CD4-positive, CD25-positive, alpha-beta regulatory T cell (primary cell): ENCODE data around the gene ENO1. TPM values are rescaled to one million over a fixed set of nuclear protein-coding genes. Genes with fewer than 3 reads are reported as not detected.
A peak's percentile ranks its signal among the peaks of the same experiment; 100 is the strongest.

Source experiments
- ATAC-seq, 2 donors: fragments of 150-1000 bp; cut with Tn5 transposase; one replicate each; pipeline ENCODE4 v1.10.0; 2021; ENCODE audit warnings: low read depth in 2 of 2, moderate number of reproducible peaks in 2 of 2, moderate library complexity in 1 of 2
- DNase-seq, 3 donors: peaks; one replicate each; pipeline versions ENCODE4 v3.0.0 to v3.0.0-alpha.2; 2012 to 2022; ENCODE audit warnings: mixed read lengths in 1 of 3
- H3K27ac ChIP-seq: one replicate; pipeline ENCODE4 v1.7.0; 2013; ENCODE audit warnings: mild to moderate bottlenecking, low read length; ENCODE audit not compliant: insufficient read depth, poor library complexity, severe bottlenecking
- H3K27me3 ChIP-seq: one replicate; pipeline ENCODE4 v1.7.0; 2013; ENCODE audit warnings: low read length; ENCODE audit not compliant: control insufficient read depth, insufficient read depth
- H3K36me3 ChIP-seq: one replicate; pipeline ENCODE4 v1.7.0; 2013; ENCODE audit warnings: mild to moderate bottlenecking, low read length, moderate library complexity; ENCODE audit not compliant: control insufficient read depth, insufficient read depth
- H3K4me1 ChIP-seq: 2 replicates; pipeline ENCODE4 v1.7.0; 2013; ENCODE audit warnings: mild to moderate bottlenecking, low read length; ENCODE audit not compliant: insufficient read depth, control insufficient read depth, poor library complexity, severe bottlenecking
- H3K4me3 ChIP-seq: one replicate; pipeline ENCODE4 v1.7.0; 2013; ENCODE audit warnings: low read depth, mild to moderate bottlenecking, low read length, moderate library complexity
- H3K9me3 ChIP-seq, 2 experiments: 1 replicate in 1 of 2; 2 replicates in 1 of 2; pipeline ENCODE4 v1.7.0; 2013; ENCODE audit warnings: low read length in 2 of 2, mild to moderate bottlenecking in 1 of 2, moderate library complexity in 1 of 2; ENCODE audit not compliant: control insufficient read depth in 2 of 2
- H3K27ac Mint-ChIP-seq, 3 donors: one replicate each; pipeline ENCODE4 v1.8.0; 2020 to 2022; ENCODE audit warnings: mild to moderate bottlenecking in 3 of 3, mixed read lengths in 3 of 3, moderate library complexity in 2 of 3
- H3K27me3 Mint-ChIP-seq: one replicate; pipeline ENCODE4 v1.8.0; 2022; ENCODE audit warnings: mild to moderate bottlenecking, mixed read lengths
- H3K36me3 Mint-ChIP-seq: one replicate; pipeline ENCODE4 v1.8.0; 2020; ENCODE audit warnings: mixed read lengths
- H3K4me1 Mint-ChIP-seq, 4 donors: one replicate each; pipeline ENCODE4 v1.8.0; 2020 to 2022; ENCODE audit warnings: mixed read lengths in 4 of 4, mild to moderate bottlenecking in 1 of 4
- H3K4me3 Mint-ChIP-seq, 4 donors: one replicate each; pipeline ENCODE4 v1.8.0; 2020 to 2022; ENCODE audit warnings: mild to moderate bottlenecking in 4 of 4, mixed read lengths in 4 of 4, moderate library complexity in 3 of 4
- H3K9me3 Mint-ChIP-seq, 7 donors: one replicate each; pipeline ENCODE4 v1.8.0; 2020 to 2022; ENCODE audit warnings: mixed read lengths in 7 of 7, mild to moderate bottlenecking in 3 of 7, moderate library complexity in 2 of 7
- polyA plus RNA-seq, 4 donors: library from polyadenylated mRNA; unstranded; fragments of 300-500 nt; fragmentation: Illumina TruSeq; gene quantifications; one replicate each; pipeline ENCODE4 v1.2.3, GENCODE V29; 2021
- total RNA-seq: library from RNA; stranded (reverse); gene quantifications from one replicate; pipeline ENCODE4 v1.2.3, GENCODE V29; 2022

ENO1 gene
- total and polyA plus RNA-seq, 5 donors from 2014 or later: 353 to 1,094 (median 1,046) TPM

DNA sequence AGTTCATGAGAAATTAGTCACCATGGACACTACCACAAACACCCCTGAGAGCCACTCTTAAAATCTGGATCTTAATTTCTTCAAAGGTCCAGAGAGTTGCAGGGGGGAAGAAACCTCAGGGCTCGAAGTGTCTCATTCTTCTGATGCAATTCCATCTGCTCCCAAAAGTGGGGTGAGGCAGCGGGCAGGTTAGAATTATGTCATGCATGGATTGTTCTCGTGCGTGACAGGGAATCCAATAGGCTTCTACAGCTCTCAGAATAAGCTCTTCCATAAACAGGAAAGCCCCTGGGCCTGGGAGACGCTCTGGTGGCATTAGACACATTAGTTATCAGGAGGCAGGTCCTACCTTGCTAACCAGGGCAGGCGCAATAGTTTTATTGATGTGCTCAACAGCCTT, 8.4 kb downstream of the ENO1 start:
- peaks cover 15 to 61% (median 54%) of the 10 kb centered on the region in 4 donors for H3K4me1 Mint-ChIP-seq
- H3K4me1 ChIP-seq: peaks cover 19% of the 10 kb centered on the region
- H3K36me3 ChIP-seq: peaks cover 98% of the 10 kb centered on the region
- no peak overlapping the region for H3K4me3 ChIP-seq
- no peak overlapping the region for H3K4me3 Mint-ChIP-seq
- H3K27ac Mint-ChIP-seq: peak overlapping the region in 1 of 3 donors; percentile 51
- no peak for ATAC-seq
- H3K27ac ChIP-seq: no peak overlapping the region
- no peaks in the 10 kb centered on the region for H3K27me3 Mint-ChIP-seq
- H3K9me3 ChIP-seq: no peaks in the 10 kb centered on the region
- no peak for DNase-seq
- no peaks in the 10 kb centered on the region for H3K9me3 Mint-ChIP-seq
- H3K27me3 ChIP-seq: no peaks in the 10 kb centered on the region
- H3K36me3 Mint-ChIP-seq: peaks cover 53% of the 10 kb centered on the region

DNA sequence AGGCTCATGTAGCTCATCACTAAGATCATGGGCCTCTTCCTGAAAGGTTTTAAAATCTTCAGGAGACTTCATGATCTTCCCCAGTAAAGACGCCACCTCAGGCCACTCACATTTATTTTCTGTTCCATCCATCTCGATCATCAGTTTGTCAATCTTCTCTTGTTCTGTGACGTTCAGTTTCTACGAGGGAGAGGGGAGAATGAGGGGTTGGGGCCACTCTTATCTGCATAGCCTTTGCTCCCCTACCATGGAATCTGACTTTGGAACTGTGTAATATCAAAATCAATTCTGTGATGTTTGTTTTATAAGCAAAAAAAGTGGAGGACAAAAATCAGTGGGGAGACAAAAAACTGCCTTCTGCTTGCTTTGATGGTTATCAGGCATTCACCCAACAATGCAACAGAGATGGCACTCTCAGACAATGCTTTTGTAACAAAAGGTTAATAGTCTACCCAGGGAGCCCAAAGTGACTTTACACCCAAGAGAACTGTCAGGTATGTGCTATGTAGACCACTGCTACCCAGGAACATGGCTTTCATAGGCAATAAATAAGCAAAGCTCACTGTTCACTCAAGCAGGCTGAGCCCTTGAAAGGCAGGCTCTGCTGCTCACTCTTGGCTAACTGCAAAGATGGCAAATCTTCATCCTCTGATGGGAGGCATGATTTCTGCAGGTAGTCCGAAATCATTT, 10.5 kb downstream of the ENO1 start:
- peak overlapping the region in 1 of 3 donors; percentile 70 for H3K27ac Mint-ChIP-seq
- H3K27ac ChIP-seq: no peak overlapping the region

GRCh38 chr1:8866792-8867415, 11.6 kb downstream of the ENO1 start:
- no peak overlapping the region for H3K4me3 ChIP-seq
- H3K27ac ChIP-seq: no peak overlapping the region
- H3K27ac Mint-ChIP-seq: peak overlapping the region in 2 of 3 donors; percentile 9 to 44
- H3K4me1 Mint-ChIP-seq: peaks cover 5 to 34% (median 29%) of the 10 kb centered on the region in 4 donors
- H3K9me3 ChIP-seq: no peaks in the 10 kb centered on the region
- peaks cover 98% of the 10 kb centered on the region for H3K36me3 ChIP-seq
- H3K36me3 Mint-ChIP-seq: peaks cover 46% of the 10 kb centered on the region
- no peaks in the 10 kb centered on the region for H3K4me1 ChIP-seq
- DNase-seq (no peak), ATAC-seq (no peak)
- H3K4me3 Mint-ChIP-seq: no peak overlapping the region
- no peaks in the 10 kb centered on the region for H3K27me3 Mint-ChIP-seq
- no peaks in the 10 kb centered on the region for H3K27me3 ChIP-seq
- no peaks in the 10 kb centered on the region for H3K9me3 Mint-ChIP-seq

More for the DNA sequence above, 10.5 kb downstream of the ENO1 start:
- Histone ChIP-seq H3K4me3 (no peak overlapping the region), H3K27me3 (no peaks in the 10 kb centered on the region), H3K9me3 (no peaks in the 10 kb centered on the region), H3K36me3 (peaks cover 98% of the 10 kb centered on the region), H3K4me1 (peaks cover 1% of the 10 kb centered on the region)
- peaks cover 6 to 42% (median 36%) of the 10 kb centered on the region in 4 donors for H3K4me1 Mint-ChIP-seq
- no peak overlapping the region for H3K4me3 Mint-ChIP-seq
- no peak for ATAC-seq
- DNase-seq: no peak
- peaks cover 50% of the 10 kb centered on the region for H3K36me3 Mint-ChIP-seq
- H3K27me3 Mint-ChIP-seq: no peaks in the 10 kb centered on the region
- H3K9me3 Mint-ChIP-seq: no peaks in the 10 kb centered on the region

DNA sequence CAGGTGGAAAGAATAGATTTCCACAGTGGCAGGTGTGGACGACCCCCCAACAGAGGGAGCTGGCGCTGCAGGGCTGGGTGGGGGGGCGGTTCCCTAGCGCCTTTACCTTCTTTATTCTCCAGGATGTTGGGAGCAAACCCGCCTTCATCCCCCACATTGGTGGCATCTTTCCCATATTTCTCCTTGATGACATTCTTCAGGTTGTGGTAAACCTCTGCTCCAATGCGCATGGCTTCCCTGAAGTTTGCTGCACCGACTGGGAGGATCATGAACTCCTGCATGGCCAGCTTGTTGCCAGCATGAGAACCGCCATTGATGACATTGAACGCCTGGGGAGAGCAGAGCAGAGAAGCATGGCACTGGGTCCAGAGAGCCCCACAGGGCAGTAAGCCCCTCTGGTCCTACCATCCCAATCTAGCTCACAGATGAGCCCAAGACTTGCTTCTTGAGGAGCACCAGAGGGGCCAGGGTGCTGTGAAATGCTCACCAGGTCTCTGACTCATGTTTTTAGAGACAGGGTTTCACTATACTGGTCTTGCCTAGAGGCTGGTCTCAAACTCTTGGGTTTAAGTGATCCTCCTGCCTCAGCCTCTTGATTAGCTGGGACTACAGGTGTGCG, 12.2 kb downstream of the ENO1 start:
- Mint-ChIP-seq H3K9me3 (no peaks in the 10 kb centered on the region), H3K27me3 (no peaks in the 10 kb centered on the region), H3K4me1 (peaks cover 5 to 32% (median 26%) of the 10 kb centered on the region in 4 donors), H3K4me3 (no peak overlapping the region), H3K27ac (peak overlapping the region in 1 of 3 donors; percentile 44), H3K36me3 (peaks cover 44% of the 10 kb centered on the region)
- Histone ChIP-seq H3K4me3 (no peak overlapping the region), H3K4me1 (no peaks in the 10 kb centered on the region), H3K36me3 (peaks cover 97% of the 10 kb centered on the region), H3K27me3 (no peaks in the 10 kb centered on the region), H3K27ac (no peak overlapping the region), H3K9me3 (no peaks in the 10 kb centered on the region)
- ATAC-seq (no peak), DNase-seq (no peak)

DNA sequence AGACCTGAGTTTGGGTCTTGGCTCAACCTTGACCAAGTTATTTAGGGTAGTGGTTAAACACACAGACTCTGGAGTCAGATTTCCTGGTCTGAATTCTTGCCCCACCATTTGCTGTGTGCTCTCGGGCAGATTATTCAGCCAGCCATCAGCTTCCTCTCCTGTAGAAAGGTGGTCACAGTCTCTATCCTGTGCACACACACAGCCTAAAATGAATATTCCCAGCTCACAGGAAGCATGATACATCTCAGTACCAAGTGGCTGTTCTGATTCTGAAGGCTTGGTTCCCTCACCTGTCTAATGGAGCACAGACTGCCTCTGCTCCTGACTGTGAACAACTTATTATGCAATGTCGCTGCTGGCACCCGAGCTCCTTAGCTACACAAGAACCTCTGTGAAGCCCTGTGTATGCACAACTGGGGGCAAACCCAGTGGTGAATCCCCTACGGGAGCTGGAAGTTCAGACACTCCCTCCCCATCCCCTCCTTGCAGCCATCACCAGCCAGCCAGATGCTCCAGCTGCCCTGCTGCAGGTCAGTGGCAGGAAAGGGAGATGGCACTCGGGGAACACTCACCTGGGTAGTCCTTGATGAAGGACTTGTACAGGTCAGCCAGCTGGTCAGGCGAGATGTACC, 13.7 kb downstream of the ENO1 start:
- no peak for DNase-seq
- Histone ChIP-seq H3K27ac (no peak overlapping the region), H3K36me3 (peaks cover 96% of the 10 kb centered on the region), H3K4me3 (no peak overlapping the region), H3K27me3 (no peaks in the 10 kb centered on the region), H3K4me1 (no peaks in the 10 kb centered on the region), H3K9me3 (no peaks in the 10 kb centered on the region)
- Mint-ChIP-seq H3K27me3 (no peaks in the 10 kb centered on the region), H3K27ac (peak overlapping the region in 1 of 3 donors; percentile 64), H3K4me1 (peaks cover 0 to 23% (median 18%) of the 10 kb centered on the region in 4 donors), H3K4me3 (no peak overlapping the region), H3K36me3 (peaks cover 43% of the 10 kb centered on the region), H3K9me3 (no peaks in the 10 kb centered on the region)
- ATAC-seq: no peak

- H3K27ac ChIP-seq: no peak overlapping the region
- H3K4me3 ChIP-seq: no peak overlapping the region
- H3K9me3 ChIP-seq: no peaks in the 10 kb centered on the region
- H3K4me1 ChIP-seq: no peaks in the 10 kb centered on the region
- no peaks in the 10 kb centered on the region for H3K27me3 Mint-ChIP-seq
- H3K36me3 ChIP-seq: peaks cover 93% of the 10 kb centered on the region
- peaks cover 5 to 22% (median 14%) of the 10 kb centered on the region in 4 donors for H3K4me1 Mint-ChIP-seq
- H3K27ac Mint-ChIP-seq: no peak overlapping the region
- H3K9me3 Mint-ChIP-seq: no peaks in the 10 kb centered on the region
- ATAC-seq (no peak), DNase-seq (no peak)
- H3K36me3 Mint-ChIP-seq: peaks cover 38% of the 10 kb centered on the region
- H3K27me3 ChIP-seq: no peaks in the 10 kb centered on the region
- H3K4me3 Mint-ChIP-seq: no peak overlapping the region
These were observed 14.7 kb downstream of the ENO1 start for GRCh38 chr1:8863794-8864233.

- peaks cover 93% of the 10 kb centered on the region for H3K36me3 ChIP-seq
- peaks cover 5 to 26% (median 17%) of the 10 kb centered on the region in 4 donors for H3K4me1 Mint-ChIP-seq
- no peak overlapping the region for H3K4me3 Mint-ChIP-seq
- no peaks in the 10 kb centered on the region for H3K9me3 ChIP-seq
- H3K27me3 Mint-ChIP-seq: no peaks in the 10 kb centered on the region
- H3K4me1 ChIP-seq: no peaks in the 10 kb centered on the region
- H3K27ac ChIP-seq: no peak overlapping the region
- no peak overlapping the region for H3K4me3 ChIP-seq
- no peaks in the 10 kb centered on the region for H3K27me3 ChIP-seq
- H3K36me3 Mint-ChIP-seq: peaks cover 43% of the 10 kb centered on the region
- DNase-seq (no peak), ATAC-seq (no peak)
- peak overlapping the region in 1 of 3 donors; percentile 5 for H3K27ac Mint-ChIP-seq
- H3K9me3 Mint-ChIP-seq: no peaks in the 10 kb centered on the region
These were observed 15.3 kb downstream of the ENO1 start for GRCh38 chr1:8863138-8863537.
